A549 (cell line): Measurements from ENCODE around the gene ZNF469. TPM values are rescaled to one million over a fixed set of nuclear protein-coding genes. Genes with fewer than 3 reads are reported as not detected.

ENCODE experiments used
- ATAC-seq, 2 experiments: fragments of 200-7000 bp in 1 of 2; fragments of >200 bp in 1 of 2; cut with Nextera tagmentation in 1 of 2; cut with Tn5 transposase in 1 of 2; 3 replicates each; pipeline versions ENCODE4 v1.8.0 to v1.9.1; 2018 to 2020; ENCODE audit warnings: mild to moderate bottlenecking in 1 of 2, moderate library complexity in 1 of 2
- CTCF ChIA-PET: fragments of 300-600 bp; sonication (Branson Sonifier 250); formaldehyde crosslinking; extraction: SDS; loops from one replicate; lab custom pipeline; 2021; ENCODE audit warnings: antibody characterized with exemption, inconsistent platforms; lab: Yijun Ruan, JAX
- POLR2A ChIA-PET: fragments of 350-600 bp; formaldehyde crosslinking; extraction: SDS; loops from one replicate; lab custom pipeline; 2021; ENCODE audit warnings: antibody characterized with exemption, inconsistent platforms; lab: Yijun Ruan, JAX
- DNase-seq, 2 experiments: peaks; one replicate each; pipeline versions ENCODE4 v3.0.0 to v3.0.0-alpha.2; 2011 to 2016; ENCODE audit warnings: low read depth in 1 of 2, low spot score in 1 of 2
- FAIRE-seq: peaks from 2 replicates; lab custom pipeline; 2011; peaks lifted over from hg19 to GRCh38; lab: Jason Lieb, UNC
- H3K27ac ChIP-seq, 2 experiments: fragments of >200 bp; sonication (Bioruptor Twin); formaldehyde crosslinking; 3 replicates each; pipeline ENCODE4 v1.5.1; 2016 to 2017
- H3K4me1 ChIP-seq: fragments of >200 bp; sonication (Bioruptor Twin); formaldehyde crosslinking; 3 replicates; pipeline ENCODE4 v1.6.1; 2016
- H3K4me2 ChIP-seq: fragments of >200 bp; sonication (Bioruptor Twin); formaldehyde crosslinking; 3 replicates; pipeline ENCODE4 v1.6.1; 2016
- H3K4me3 ChIP-seq: fragments of >200 bp; sonication (Bioruptor Twin); formaldehyde crosslinking; 3 replicates; pipeline ENCODE4 v1.5.1; 2016
- H3K9me3 ChIP-seq: fragments of >200 bp; sonication (Bioruptor Twin); formaldehyde crosslinking; 3 replicates; pipeline ENCODE4 v1.6.1; 2016
- ATOH8 ChIP-seq: fragments of 250-450 bp; sonication (Bioruptor Pico); IDR thresholded peaks from 2 replicates; pipeline ENCODE4 v1.5.0; 2020; ENCODE audit warnings: low read depth, mild to moderate bottlenecking, moderate library complexity
- BHLHE40 ChIP-seq: IDR thresholded peaks from 2 replicates; pipeline ENCODE4 v1.6.1; 2012; ENCODE audit warnings: low read depth, low read length, inconsistent platforms
- CEBPB ChIP-seq, 2 experiments: fragments of >200 bp in 1 of 2; sonication (Bioruptor Twin) in 1 of 2; formaldehyde crosslinking in 1 of 2; IDR thresholded peaks; 2 replicates each; pipeline ENCODE4 v1.6.1; 2012 to 2016
- CTCF ChIP-seq: fragments of >200 bp; sonication (Bioruptor Twin); formaldehyde crosslinking; IDR thresholded peaks from 3 replicates; pipeline ENCODE4 v1.5.1; 2016
- EHF ChIP-seq: fragments of 250-450 bp; sonication (Bioruptor Pico); IDR thresholded peaks from 2 replicates; pipeline ENCODE4 v1.5.0; 2020; ENCODE audit warnings: mild to moderate bottlenecking
- GATA3 ChIP-seq: IDR thresholded peaks from 2 replicates; pipeline ENCODE4 v1.6.1; 2012; ENCODE audit warnings: borderline replicate concordance
- HDAC2 ChIP-seq: fragments of 200-600 bp; sonication (generic); IDR thresholded peaks from 2 replicates; pipeline ENCODE4 v1.6.1; 2016
- HES2 ChIP-seq: fragments of >200 bp; sonication (Bioruptor Twin); formaldehyde crosslinking; IDR thresholded peaks from 2 replicates; pipeline ENCODE4 v1.6.1; 2016
- HOXA7 ChIP-seq: fragments of 250-450 bp; sonication (Bioruptor Pico); IDR thresholded peaks from 2 replicates; pipeline ENCODE4 v1.5.0; 2020; ENCODE audit warnings: mild to moderate bottlenecking, moderate library complexity
- KDM1A ChIP-seq: fragments of 200-600 bp; sonication (generic); IDR thresholded peaks from 2 replicates; pipeline ENCODE4 v1.6.1; 2016; ENCODE audit warnings: low read depth, mild to moderate bottlenecking
- RCOR1 ChIP-seq: fragments of 150-350 bp; IDR thresholded peaks from 2 replicates; pipeline ENCODE4 v1.6.1; 2014; ENCODE audit warnings: antibody characterized with exemption, low read length, low read depth
- REST ChIP-seq: fragments of 200-600 bp; sonication (generic); IDR thresholded peaks from 2 replicates; pipeline ENCODE4 v1.6.1; 2016; ENCODE audit warnings: antibody characterized with exemption, mild to moderate bottlenecking, moderate library complexity
- RNF2 ChIP-seq: fragments of 200-600 bp; sonication (generic); IDR thresholded peaks from 2 replicates; pipeline ENCODE4 v1.6.1; 2016; ENCODE audit warnings: low read depth, mild to moderate bottlenecking, antibody characterized with exemption, moderate library complexity, borderline replicate concordance
- ZC3H11A ChIP-seq: fragments of 450-650 bp; IDR thresholded peaks from 2 replicates; pipeline ENCODE4 v1.6.1; 2014; ENCODE audit warnings: antibody characterized with exemption, mild to moderate bottlenecking
- ZFP36 ChIP-seq: fragments of 450-650 bp; IDR thresholded peaks from 2 replicates; pipeline ENCODE4 v1.6.1; 2014; ENCODE audit warnings: borderline replicate concordance; ENCODE audit not compliant: partially characterized antibody
- ZSCAN20 ChIP-seq: fragments of 250-450 bp; sonication (Bioruptor Pico); IDR thresholded peaks from 2 replicates; pipeline ENCODE4 v1.8.0; 2022; ENCODE audit warnings: mild to moderate bottlenecking, moderate library complexity
- WGBS: methylation state at CpG from one replicate; pipeline ENCODE4 v1.1.6; 2017; ENCODE audit errors: missing lambda C conversion rate; 5-methylcytosine and 5-hydroxymethylcytosine counted together
- polyA plus RNA-seq, 4 experiments: library from polyadenylated mRNA; depleted of rRNA in 3 of 4; stranded (reverse); fragments of >200 nt; fragmentation: RNase III in 1 of 4; extraction: RNeasy Plus Mini Kit Qiagen cat#74134 plus additional on column Dnase treatment in 1 of 4; gene quantifications; 2 replicates in 3 of 4; 3 replicates in 1 of 4; pipeline ENCODE4 v1.2.3, GENCODE V29; 2011 to 2017
- TF ChIP-seq, protein P1 (sequence below): IDR thresholded peaks from 2 replicates; pipeline ENCODE4 v1.6.1; 2012
- TF ChIP-seq, protein P2 (sequence below): fragments of 150-350 bp; IDR thresholded peaks from 2 replicates; pipeline ENCODE4 v1.6.1; 2014; ENCODE audit warnings: low read depth, mild to moderate bottlenecking, low read length
- TF ChIP-seq, protein P3 (sequence below): IDR thresholded peaks from 2 replicates; pipeline ENCODE4 v1.6.1; 2012

The ZNF469 gene
- polyA plus RNA-seq, 2 of the 4 experiments (the other 2 are of a cell fraction) = 0.47 to 4.4 TPM

DNA sequence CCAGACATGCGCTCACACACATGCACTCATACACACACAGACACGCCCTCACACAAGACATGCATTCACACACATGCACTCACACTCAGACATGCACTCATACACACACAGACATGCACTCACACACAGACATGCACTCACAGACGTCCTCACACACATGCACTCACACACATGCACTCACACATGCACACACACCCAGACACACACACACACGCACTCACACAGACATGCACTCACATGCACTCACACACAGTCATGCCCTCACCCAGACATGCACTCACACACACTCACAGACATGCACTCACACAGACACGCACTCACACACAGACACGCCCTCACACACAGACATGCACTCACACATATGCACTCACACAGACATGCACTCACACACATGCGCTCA, 2.1 kb upstream of the ZNF469 start:
- ATAC-seq (no peak), DNase-seq (no peak), FAIRE-seq (no peak)
- 83% methylated on average over 7 of the region's 7 CpGs for WGBS
- Histone ChIP-seq H3K9me3 (no peaks in the 10 kb centered on the region), H3K4me3 (no peak overlapping the region), H3K4me1 (peaks cover 40% of the 10 kb centered on the region), H3K4me2 (no peak overlapping the region), H3K27ac (no peak overlapping the region)
- ChIA-PET CTCF (no interaction called here), POLR2A (no interaction called here)
- TF ChIP-seq BHLHE40 (no peak), ZC3H11A (no peak), EHF (CRISPR knock-in tag) (no peak), CEBPB (IDR thresholded peaks at IDR 0.05) (no peak), ZFP36 (no peak), HOXA7 (no peak), RNF2 (no peak), HES2 (no peak), HDAC2 (no peak)

DNA sequence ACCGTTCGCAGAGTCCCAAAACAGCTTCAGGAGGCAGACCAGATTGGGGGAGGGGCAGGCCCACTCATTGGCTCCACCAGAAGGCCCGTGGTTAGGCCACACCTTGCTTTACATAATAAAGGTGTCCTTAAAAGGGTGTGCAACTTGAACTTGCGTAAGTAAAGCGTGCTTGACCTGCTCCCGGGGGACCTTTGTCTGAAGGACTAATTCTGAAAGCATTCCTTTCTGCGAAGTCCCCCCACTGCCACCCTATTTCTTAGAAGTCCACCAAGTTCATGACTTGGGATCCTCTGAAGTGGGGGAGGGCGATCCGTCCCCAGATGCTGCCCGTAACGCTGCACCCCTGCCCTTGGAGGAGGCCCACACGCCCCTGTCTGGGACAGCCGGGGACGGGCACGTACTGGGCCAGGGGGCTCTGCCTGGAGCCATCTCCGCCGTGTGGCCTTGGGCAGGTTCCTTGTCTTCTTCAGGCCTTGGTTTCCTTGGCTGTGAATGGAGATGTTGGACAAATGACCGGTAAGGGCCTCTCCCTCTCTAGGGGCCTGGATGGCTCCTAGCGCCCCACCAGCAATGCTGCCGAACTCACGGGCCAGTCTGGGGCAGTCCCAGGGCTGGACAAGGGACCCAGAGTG, 823 bp upstream of the ZNF469 start:
- H3K4me2 ChIP-seq = peak overlapping the region; percentile 87

More for the DNA sequence above, 823 bp upstream of the ZNF469 start:
- CTCF ChIA-PET = no interaction called here
- DNase-seq (no peak), FAIRE-seq (no peak), ATAC-seq (no peak)
- Histone ChIP-seq H3K27ac (peak overlapping the region; percentile 95 to 98), H3K4me1 (peaks cover 53% of the 10 kb centered on the region), H3K4me3 (no peak overlapping the region), H3K9me3 (no peaks in the 10 kb centered on the region)
- WGBS = 89% methylated on average over 18 of the region's 21 CpGs
- POLR2A ChIA-PET = interaction anchor here (0.5 kb wide), 1 partner anchor 12 kb away, joined by 3 read pairs; no protein-coding TSS in a partner anchor
- TF ChIP-seq REST (no peak), GATA3 (no peak), RCOR1 (no peak), KDM1A (no peak), CTCF (no peak), ATOH8 (CRISPR knock-in tag) (no peak), CEBPB (IDR thresholded peaks at IDR 0.05) (no peak), ZSCAN20 (no peak)
- TF ChIP-seq, protein P1, sequence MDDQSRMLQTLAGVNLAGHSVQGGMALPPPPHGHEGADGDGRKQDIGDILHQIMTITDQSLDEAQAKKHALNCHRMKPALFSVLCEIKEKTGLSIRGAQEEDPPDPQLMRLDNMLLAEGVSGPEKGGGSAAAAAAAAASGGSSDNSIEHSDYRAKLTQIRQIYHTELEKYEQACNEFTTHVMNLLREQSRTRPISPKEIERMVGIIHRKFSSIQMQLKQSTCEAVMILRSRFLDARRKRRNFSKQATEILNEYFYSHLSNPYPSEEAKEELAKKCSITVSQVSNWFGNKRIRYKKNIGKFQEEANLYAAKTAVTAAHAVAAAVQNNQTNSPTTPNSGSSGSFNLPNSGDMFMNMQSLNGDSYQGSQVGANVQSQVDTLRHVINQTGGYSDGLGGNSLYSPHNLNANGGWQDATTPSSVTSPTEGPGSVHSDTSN = no peak
- TF ChIP-seq, protein P2, sequence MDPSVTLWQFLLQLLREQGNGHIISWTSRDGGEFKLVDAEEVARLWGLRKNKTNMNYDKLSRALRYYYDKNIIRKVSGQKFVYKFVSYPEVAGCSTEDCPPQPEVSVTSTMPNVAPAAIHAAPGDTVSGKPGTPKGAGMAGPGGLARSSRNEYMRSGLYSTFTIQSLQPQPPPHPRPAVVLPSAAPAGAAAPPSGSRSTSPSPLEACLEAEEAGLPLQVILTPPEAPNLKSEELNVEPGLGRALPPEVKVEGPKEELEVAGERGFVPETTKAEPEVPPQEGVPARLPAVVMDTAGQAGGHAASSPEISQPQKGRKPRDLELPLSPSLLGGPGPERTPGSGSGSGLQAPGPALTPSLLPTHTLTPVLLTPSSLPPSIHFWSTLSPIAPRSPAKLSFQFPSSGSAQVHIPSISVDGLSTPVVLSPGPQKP = no peak
- TF ChIP-seq, protein P3, sequence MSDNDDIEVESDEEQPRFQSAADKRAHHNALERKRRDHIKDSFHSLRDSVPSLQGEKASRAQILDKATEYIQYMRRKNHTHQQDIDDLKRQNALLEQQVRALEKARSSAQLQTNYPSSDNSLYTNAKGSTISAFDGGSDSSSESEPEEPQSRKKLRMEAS = no peak
